HG03457 (cell line): ENCODE data around the gene NDST1.
"Not testable (repeated sequence)": the region's sequence is repeated elsewhere in the genome, so short reads cannot be mapped to it uniquely, and the experiment has no call there.

Experiments
- ATAC-seq: cut with Tn5 transposase; IDR thresholded peaks from one replicate; pipeline ENCODE4 v1.9.1; 2021; ENCODE audit warnings: moderate number of reproducible peaks; ENCODE audit not compliant: unreplicated experiment

The NDST1 gene

DNA sequence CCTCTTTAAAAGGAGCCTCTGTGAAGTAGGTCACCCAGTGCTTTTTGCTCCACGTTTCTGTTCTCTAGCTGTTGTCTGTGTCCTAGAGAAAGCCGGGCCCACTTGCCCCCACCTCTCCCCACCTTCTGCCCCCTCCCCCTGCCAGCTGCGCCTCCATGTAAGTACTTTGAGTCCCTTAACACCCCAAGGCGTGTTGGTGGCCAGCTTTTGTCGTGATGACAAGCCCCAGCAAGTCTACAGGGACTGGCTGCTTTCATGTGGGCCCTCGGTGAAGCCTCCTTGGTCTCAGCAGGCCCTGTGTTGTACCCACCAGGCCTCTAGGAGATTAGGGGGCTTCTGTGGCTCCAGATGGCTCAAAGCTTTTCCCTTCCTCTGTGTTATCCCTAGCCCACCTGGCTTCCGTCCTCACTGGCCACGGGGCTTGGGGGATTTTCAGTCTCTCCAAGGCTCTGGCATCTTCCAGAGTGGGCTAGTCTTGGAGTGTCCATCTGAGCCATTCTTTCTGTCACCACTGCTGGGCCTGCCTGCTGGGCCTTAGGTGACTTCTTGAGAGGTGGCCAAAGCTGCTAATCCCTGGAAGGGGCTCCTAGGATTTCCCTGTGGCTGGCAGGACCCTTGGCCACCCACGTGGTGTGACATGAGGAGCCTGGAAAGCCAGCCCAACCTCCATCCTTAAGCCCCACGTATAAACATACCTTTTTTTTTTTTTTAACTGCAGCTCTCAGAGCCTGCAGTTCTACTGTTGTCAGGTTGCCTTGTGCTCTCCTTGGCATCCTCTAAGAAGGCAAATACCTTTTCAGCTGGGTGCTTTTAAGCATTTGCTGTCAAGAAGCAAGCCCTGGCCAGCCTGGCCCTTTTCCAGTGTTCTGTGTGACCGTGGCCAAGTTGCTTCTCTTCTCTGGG lies 1.1 kb upstream of the NDST1 start:
- no peak for ATAC-seq

DNA sequence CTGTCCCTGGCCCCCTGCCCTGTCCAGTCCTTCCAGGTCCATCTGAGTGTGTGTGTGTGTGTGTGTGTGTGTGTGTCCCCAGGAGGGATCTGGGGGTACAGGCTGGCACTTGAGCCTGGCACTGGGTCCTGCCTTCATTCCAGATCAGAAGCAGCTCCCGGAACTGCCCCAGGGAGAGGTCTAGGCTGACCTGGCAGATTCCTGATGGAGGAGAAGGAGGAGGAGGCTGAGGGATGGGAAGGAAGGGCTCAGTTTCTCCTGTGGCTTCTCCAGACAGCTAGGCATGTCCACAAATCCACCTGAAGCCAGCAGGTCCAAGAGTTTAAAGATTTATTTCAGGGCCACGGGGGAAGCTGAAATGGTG lies 328 bp downstream of the NDST1 start:
- ATAC-seq, result no peak

DNA sequence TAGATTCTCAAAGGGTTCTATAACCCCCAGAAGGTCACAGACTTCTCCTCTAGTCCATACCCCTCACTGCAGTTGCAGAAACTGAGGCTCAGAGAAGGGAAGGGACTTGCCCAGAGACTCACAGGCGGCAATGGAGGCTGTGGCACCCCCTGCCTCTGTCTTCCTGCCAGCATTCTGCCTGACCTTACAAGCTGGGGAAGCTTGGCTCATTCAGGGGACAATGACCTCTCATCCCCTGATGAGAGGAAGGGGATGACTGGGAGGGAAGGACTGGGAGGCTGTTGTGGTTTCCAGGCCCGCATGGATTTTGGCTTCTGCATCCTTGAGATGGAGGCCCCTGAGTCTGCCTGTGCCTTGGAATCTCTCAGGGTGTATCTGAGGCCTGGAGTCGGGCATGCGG lies 897 bp downstream of the NDST1 start:
- no peak for ATAC-seq

DNA sequence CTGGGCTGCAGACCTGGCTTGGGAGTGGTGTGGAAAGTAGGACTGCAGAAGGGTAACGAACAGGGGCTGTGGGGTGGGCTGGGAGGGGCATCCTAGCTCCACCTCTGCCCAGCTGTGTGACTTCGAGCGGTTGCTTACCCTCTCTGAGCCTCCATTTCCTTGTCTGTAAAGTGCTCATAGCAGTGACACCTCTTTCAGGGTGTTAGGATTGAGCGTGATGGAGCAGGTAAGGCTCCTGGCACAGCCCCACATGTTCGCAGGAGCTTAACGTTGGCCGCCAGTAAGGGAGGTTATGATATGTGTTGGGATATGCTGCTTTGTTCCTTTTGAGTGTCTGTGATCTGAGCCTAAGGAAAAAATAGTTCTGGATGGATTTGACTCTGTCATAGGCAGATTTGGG lies 2.1 kb downstream of the NDST1 start:
- no peak for ATAC-seq

DNA sequence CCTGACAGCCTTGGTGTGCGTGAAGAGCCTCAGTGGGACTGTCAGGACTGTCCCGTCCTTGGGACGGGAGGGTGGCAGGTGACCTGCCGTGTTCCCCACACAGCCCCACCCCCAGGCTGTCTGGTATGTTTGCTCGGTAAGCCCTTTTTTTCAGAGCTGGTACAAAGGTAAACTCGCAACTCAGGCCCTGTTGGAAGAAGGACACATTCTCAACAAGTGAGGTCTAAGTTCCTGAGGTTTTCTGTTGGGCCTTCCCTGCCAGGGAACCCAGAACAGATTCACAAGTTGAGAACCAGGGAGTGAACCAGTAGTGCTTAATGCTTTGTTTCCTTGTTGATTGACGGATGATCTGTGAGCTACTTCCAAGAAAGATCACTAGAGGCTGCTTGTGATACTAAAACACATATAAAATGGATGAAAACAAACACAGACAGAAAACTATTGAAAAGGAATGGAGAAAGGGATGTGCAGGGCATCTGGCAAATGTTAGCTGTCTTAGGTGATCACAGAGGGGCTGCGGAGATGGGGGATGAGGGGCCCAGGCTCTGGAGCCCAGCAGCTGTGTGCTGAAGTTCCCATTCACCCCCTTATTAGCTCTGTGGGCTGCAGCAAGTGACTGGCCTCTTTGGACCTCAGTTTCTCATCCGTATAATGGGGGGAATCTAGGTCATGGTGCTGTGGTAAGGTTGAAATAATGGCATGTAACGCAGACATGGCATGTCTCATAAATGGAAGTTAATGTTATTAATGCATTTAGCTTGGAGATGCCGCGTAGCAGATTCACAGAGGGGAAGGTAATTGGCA lies 2.7 kb downstream of the NDST1 start:
- no peak for ATAC-seq

DNA sequence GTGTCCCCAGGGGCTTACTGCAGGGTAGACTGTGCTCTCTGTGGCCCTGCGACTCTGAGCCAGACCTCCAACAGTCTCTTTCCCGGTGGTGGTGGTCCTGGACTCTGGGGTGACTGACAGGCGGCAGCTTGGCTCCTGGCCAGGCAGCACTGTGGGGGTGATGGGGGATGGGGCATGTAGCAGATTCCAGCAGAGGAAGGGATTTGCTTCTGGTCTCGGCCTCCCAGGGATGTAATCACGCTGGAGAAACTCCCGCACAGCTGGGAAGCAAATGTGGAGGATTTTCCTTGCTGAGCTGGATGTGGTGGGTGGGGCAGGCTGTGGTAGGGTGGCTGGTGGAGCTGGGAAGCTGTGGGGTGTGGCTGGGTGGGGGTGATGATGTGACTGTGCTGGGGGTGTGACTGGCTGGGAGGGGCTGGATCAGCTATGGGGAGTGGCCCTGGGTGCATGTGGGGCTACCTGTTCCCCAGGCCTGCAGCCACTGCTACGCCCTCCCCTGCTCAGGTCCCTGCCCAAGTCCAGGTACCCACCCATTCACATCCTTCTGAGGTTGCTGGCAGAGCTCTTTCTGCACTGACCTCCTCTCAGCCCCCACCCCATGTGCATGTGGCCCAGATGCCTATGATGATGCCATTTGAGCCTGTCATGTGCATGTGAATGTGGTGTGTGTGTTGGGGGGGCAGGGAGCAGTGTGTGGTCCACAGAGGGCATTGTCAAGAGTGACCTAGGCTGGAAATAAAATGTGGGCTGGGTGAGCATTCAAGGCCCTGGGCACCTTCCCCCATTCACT lies 3.8 kb downstream of the NDST1 start:
- no peak for ATAC-seq

DNA sequence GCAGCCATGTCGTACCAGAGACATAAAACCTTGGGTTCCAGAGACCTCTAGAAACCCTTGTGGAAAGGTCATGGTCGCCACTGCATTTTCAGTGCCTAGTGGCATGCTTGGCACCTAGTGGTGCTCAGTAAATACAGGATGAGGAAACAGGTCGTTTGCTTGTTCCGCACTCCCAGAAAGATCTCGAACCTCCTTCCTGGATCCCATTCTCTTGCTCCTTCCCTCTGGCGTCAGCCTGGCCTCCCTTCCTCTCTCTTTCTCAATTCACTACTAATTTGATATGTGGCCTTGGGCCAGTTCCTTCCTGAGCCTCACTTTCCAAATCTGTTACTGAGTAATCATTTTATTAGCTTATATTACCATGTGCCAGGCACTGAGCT lies 4.4 kb downstream of the NDST1 start:
- no peak for ATAC-seq

DNA sequence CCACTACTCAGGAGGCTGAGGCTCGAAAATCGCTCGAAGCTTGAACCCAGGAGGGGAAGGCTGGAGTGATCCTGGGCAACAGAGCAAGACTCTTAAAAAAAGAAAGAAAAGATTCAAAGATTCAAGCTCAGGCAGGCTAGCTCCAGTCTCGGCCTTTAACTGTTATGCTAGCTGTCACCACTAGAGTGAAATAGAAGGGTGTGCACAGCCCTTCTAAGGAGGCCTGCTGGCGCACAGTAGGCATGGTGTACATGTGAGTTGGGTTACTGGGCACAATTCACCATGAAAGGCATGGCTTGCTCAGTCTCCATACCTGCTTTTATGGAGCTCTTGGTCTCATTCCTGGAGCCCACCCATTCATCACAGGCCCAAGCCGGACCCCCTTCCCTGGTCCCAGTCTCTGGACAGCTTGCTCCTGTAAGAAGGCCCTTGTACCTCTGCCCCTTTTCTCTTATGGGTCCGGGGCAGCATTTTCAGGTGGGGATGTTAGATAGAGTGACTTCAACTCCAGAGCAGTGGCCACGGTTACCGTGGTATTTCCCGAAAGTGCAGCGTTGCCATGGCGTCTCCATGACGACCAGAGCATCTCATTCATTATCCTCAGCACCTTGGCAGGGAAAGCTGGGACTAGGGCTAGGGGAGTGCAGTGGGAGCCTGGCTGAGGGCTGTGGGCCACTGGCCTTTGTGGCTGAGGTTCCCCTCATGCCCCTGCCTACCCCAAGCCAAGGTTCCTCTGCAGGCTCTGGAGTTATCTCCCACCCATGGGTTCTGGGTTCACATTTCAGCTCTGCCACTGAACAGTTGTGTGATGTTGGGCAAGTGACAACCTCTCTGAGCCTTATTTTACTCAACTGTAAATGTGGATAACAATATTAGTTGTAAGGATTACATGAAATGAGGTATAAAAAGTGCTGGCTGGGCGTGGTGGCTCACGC lies 5.7 kb downstream of the NDST1 start:
- ATAC-seq, result no peak

DNA sequence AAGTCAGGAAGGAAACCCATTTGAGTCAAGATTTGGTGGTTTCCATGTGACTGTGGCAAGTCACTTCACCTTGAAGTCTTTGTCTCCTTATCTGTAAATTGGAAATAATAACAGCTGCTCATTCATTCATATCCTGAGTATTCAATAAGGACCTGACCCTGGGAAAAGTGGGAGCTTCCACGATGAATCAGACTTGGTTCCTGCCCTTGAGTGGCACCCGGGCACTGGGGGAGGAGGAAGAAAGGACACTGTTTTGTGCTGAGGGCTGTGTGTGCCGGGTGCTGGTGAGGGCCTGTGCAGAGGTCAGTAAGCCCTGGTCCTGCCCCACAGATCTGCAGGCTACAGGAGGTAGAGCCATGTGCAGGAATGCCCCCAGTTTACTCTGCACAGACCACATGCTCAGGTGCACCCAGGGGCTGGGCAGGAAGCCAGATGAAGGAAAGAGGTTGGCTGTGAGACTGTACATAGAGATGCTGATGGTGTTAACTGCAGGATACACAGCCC lies 6.8 kb downstream of the NDST1 start:
- no peak for ATAC-seq

DNA sequence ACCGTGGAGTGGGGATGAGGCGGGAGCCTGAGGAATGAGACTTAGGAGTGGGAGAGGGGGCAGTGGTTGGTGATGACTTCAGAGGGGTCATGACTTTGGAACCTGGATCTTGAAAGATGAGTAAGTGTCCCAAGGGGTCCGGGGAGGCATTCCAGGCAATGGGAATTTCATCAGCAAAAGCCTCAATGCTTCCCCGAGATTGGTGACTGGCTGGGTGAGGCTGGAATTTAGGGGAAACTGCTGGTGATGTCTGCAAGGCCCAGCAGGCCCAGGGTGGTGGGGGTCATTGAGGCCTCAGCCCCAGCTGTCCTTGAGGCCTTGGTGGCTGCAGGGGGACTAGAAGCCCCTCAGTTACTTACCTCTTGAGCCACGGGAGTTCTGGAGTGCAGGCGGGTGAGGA lies 7.5 kb downstream of the NDST1 start:
- ATAC-seq, result no peak

DNA sequence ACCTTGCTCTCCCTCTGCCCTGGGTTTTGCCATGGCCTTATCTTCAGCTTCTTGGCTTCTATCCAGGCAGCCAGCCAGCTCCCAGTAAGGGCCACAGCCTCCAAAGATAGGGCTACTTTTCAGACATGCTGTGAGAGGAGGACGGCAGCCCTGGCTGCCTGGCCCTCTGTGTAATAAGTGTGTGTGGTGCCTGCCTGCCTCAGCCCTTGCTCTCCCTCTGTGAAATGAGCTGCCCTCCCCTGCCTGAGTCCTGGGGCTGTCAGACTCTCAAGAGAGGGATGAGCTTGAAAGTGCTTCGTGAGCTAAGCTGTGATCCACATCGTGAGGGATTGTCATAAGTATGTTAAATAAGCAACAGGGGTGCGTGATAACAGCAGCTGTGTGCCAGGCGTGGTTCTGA lies 8.1 kb downstream of the NDST1 start:
- no peak for ATAC-seq

DNA sequence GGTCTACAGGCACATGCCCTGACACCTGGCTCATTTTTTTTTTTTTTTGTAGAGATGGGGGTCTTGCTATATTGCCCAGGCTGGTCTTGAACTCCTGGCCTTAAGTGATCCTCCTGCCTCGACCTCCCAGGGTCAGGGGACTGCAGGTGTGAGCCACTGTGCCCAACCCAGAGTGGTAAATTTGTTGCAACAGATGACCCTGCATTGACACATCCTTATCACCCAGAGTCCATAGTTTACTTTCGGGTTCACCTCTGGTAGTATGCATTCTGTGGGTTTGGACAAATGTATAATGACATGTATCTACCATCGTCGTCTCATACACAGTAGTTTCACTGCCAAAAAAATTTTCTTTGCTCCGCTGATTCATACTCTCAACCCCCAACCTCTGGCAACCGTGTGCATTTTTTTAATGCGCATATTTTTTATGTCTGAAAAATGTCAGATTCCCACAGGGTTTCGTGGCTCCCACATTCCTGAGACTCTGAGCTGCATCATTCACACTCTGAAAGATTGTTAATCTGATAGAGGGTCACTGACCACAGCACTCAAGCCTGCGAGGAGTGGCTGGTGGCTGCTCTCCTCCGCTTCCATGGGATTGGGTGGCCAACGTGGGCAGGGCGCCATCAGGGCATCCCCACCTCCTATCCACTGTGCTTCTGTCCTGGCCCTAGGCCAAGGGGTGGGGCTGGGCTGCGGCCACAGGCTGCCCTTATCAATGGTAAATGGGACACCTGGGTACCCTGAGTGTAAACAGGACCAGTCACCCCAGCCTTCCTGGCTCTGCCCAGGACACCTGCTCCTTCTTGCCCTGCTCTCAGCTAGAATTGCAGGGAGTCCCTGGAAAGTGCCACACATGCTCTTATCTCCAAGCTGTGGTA lies 9.6 kb downstream of the NDST1 start:
- ATAC-seq, result no peak

DNA sequence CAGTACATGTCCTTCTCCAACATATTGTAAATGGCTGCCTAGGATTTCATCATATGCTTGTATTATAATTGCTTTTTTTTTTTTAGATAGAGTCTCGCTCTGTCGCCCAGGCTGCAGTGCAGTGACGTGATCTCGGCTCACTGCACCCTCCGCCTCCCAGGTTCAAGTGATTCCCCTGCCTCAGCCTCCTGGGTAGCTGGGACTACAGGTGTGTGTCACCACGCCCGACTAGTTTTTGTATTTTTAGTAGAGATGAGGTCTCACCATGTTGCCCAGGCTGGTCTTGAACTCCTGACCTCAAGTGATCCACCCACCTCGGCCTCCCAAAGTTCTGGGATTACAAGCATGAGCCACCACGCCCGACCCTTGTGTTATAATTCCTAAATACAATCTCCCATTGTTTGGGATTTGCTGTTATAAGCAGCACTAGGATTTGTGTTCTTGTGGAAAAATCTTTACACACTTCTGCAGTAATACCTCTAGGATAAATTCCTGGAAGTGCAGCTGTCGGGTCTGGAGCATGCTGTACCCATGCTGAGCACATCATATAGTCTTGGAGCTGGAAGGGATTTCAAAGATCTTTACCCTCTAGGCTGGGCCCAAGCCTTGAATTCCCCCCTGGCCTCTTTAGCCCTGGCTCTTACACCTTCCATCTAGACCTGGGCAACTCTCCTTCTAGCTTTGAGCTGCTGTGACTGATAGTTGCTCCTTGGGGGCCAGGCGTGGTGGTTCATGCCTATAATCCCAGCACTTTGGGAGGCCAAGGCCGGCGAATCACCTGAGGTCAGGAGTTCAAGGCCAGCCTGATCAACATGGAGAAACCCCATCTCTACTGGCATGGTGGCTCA lies 11.0 kb downstream of the NDST1 start:
- ATAC-seq, result not testable (repeated sequence)

DNA sequence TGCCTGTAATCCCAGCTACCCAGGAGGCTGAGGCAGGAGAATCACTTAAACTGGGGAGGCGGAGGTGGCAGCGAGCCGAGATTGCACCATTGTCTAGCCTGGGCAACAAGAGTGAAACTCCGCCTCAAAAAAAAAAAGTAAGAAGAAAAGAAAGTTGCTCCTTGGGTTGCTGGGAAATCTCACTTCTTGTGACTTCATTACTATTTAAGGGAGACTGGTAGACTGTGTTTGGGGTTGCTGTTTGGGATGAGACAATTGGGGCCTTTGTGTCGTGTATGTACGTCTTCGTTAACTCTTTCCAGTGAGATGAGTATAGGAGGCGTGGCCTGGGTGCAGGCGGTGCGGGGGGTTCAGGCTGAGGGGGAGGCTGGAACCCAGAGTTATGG lies 11.6 kb downstream of the NDST1 start:
- no peak for ATAC-seq

DNA sequence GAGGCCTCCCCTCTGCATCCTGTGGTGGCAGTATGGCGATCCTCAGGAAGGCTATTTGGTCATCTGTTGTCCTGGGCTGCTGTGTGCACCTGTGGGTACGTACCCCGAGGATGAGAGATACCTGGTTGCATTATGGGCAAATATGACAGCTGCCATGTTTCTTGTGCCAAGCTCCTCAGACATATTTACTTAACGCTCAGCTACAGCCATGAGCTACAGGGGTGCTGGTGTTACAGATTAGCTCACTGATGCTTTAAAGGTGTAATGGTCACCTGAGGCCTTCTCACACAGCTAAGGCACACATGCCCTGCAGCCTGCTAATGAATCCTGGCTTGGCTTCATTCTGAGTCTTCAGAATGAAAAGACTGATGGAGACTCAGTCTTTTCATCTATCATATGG lies 12.0 kb downstream of the NDST1 start:
- ATAC-seq, result no peak

DNA sequence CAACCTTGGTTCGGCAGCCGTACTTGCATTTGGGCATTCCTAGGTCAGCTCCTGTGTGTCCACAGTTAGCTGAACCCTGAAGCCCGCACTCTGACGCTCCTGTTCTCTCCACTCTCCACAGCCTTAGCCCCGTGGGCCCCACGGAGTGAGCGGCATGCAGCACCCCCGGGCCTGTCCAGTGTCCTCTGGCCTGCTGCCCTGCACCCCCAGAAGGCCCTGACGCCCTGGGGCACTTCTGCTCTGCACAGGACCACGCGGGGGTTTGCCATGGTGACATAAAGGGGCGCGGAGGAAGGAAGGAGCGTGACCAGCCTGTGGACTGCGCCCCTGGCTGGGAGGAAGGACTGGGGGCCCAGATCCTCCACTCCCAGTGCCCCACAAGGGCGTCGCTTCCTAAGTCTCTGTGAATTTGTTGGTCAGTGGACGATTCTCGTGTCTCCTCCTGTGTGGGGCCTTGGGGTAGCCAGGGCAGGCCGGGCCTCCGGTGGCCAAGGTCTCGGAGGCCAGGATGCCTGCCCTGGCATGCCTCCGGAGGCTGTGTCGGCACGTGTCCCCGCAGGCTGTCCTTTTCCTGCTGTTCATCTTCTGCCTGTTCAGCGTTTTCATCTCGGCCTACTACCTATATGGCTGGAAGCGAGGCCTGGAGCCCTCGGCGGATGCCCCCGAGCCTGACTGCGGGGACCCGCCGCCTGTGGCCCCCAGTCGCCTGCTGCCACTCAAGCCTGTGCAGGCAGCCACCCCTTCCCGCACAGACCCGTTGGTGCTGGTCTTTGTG lies 13.0 kb downstream of the NDST1 start:
- ATAC-seq, result no peak

DNA sequence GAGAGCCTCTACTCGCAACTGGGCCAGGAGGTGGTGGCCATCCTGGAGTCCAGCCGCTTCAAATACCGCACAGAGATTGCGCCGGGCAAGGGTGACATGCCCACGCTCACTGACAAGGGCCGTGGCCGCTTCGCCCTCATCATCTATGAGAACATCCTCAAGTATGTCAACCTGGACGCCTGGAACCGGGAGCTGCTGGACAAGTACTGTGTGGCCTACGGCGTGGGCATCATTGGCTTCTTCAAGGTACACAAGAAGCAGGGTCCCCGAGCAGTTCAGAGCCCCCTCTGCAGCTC lies 13.5 kb downstream of the NDST1 start:
- ATAC-seq, result no peak
